Stimulated activated CD4-positive, alpha-beta T cell treated with anti-CD3 and anti-CD28 coated beads, Interleukin-2, amount 100 ng/mL, for 24 hours (primary cell): ENCODE data around the gene HIBADH.
"Not testable (repeated sequence)": the region's sequence is repeated elsewhere in the genome, so short reads cannot be mapped to it uniquely, and the experiment has no call there.

Experiments
- DNase-seq, 2 donors: peaks; one replicate each; pipeline ENCODE4 v3.0.0-alpha.2; 2020

HIBADH gene

DNA sequence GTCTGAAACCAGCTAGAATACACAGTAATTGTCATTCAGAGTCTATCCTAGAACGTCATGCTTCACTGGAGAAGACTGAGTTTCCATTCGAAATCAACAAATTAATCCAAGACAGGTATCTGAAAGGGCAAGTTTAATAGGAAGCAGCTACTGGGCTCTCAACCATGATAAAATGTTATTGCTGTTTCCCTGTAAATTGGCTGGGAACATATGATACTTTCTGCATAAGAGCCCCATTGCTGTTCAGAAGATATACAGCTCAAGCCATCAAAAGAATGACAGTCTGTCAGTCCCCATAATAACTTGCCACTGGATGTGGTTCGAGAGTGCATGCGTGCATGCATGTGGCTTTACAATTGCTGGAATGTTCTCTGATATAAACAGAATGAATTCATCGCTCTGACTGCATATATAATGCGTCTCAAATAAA, 129.0 kb downstream of the HIBADH start:
- no peak for DNase-seq

DNA sequence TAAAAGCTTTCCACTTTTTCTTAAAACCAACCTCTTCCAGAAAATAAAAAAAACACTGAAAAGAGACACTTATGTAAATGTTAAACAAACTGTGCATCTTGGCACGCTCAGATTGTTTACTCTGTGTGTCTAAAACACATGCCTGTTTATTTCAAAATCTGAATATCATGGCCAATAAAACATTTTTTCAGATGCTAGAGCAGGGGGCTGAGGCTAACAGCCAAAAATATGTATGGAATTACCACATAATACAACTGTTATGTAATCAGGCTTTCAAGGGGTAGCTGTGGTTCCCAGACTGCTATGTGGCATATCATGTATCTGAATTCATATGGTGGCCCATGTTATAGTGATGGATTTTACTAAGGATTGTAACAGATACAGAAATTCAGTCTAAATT, 130.4 kb downstream of the HIBADH start:
- no peak for DNase-seq

DNA sequence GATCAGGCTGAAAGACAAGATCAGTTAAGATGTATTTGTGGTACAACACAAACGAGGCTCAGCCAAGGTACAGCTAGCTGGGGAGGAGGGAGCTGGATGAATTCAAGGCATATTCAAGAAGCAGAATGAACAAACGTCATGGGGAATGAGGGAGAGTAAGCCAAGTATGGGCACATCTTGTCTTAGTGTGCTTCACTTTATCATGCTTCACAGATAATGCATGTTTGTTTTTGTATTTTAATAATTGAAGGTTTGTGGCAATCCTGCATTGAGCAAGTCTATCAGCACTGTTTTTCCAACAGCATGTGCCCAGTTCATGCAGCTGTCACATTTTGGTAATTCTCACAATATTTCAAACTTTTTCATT, 135.4 kb downstream of the HIBADH start:
- DNase-seq: no peak

DNA sequence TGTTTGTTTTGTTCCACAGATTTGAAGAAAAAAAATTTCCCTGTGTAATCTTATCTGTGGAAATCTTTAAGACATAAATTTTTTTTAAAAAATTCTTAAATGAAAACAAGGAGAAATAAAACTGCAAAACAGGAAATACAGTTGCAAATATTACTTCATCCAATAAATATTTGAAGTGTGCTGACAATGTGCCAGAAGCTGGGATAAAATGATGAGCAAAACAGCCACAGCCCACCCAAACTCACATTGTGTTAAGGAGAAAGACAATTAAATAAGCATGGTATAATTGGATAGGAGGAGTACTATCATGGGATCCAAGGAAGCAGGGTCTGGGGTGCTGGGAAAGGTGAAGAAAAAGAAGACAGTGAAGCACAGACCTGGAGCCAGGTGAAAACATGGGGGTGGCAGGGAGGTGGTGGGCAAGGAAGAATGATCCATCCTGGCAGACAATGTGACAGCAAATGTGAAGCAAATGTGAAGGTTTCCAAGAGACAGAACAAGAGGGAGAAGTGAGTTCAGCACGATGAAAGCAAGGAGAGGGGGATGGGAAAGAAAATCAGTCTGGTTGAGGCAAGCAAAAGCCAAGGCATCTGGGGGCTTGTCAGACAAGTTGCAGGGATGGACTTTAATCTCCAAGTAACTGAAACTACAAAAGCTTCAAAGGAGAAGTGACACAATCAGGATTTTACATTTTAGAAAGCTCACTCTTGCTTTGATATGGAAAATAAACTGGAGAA, 135.9 kb downstream of the HIBADH start:
- DNase-seq: no peak

DNA sequence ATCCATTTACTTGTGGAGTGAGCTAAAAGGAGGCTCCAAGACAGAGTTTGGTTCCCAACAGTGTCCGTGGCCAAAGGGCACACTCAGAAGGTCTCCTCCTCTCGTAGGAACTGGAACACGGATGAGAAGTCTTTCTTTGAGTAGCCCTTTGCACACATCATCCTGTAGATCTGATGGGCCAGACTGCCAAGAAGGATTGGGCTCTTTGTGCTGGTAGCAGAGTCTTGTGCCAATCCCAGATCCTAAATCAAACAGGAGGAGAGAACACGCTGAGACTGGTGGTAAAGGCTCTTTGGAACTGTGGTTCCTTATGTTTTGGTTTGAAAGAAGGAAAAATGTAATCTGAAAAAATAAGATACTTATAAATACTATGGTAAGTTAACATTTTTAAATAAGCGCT, 136.6 kb downstream of the HIBADH start:
- DNase-seq: no peak

DNA sequence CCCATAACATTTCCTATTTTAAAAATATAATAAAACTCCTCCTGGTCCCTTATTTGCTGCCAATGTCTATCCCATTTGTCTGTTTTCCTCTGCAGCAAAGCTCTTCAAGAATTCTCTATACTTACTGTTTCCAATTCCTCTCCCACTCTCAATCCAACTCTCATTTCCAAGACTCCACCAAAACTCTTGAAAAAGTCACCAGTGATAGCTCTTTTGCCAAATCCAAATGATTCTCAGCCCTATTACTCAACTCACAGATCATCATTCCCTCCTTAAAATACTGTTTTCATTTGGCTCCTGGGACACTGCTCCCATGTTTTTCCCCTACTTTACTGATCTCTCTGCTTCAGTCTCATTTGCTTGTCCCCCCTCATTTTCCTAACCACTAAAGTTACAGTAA, 139.4 kb downstream of the HIBADH start:
- DNase-seq: no peak

DNA sequence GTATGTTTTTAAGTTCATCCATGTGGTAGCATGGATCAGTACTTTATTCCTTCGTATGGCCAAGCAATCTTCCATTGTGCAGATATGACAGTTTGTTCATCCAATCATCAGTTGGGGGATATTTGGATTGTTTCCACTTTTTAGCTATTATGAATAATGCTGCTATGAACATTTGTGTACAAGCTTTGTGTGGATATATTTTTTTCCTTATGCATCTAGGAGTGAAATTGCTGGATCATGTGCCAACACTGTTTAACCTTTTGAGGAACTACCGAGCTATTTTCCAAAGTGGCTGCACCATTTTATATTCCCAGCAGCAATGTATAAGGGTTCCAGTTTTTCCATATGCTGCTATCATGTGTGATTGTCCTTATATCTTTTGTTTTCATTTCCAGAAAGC, 140.1 kb downstream of the HIBADH start:
- DNase-seq: no peak

DNA sequence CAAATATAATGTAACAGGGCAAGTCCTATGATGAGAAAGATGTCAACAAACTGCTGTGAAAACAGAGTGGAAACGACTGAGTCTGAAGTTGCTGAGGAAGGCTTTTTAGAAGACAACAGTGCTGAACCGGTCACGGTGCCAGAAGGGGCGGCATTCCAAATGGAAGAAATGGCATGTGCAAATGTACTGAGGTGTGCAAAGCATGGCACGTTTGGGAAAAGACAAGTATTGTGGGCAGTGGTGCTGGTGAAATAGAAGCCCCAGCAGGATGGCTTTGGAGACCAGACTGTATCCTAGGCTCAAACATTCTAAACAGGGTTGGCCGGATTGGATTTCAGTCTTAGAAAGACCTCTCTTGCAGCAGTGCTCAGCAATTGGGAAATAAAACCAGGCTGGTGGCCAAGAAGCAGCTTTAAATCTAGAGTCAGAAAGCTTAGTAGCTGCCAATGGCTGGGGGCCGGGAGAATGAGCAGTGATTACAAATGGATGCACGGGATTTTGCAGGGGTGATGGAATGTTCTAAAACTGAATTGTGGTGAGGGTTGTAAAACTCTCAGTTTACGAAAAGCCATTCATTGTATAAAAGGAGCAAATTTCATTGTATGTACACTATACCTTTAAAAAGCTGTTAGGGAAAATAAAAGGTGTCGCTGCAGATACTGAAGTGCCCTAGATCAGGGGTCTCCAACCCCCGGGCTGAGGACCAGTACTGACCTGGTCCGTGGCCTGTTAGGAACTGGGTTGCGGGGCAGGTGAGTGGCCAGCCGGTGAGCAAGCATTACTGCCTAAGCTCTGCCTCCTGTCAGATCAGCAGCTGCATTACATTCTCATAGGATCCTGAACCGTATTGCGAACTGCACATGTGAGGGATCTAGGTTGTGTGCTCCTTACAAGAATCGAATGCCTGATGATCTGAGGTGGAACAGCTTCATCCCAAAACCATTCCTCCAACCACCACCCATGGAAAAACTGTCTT, 141.6 kb downstream of the HIBADH start:
- DNase-seq: no peak

DNA sequence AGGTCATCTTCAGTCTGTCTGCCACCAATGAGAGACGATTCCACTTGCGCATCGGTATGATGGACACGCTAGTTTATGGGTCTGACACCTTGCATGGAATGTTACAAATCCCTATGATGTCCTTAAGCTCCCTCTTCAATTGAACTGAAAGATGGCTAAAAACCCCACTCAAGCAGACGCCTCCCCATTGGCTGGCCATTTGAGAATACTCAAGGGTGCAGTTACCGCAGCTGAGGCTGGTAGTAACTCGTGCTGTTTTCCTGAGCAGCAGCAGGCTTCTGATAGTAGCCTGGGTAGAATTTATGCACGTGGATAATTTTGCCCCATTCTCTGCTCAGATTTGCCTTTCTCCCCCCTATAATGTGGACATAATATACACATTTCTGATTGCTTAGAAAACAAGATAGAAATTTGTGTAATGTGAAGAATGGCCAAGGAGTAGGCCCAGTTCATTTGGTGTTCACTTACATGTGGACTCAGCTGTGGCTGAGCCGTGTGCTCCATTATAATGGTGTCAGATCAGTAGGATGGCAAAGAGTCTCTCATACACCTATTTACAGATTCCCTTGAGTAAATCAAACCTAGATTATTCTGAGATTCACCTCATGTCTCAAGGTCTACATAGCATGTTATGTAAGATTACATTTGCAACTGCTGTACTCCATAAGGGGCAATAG, 142.8 kb downstream of the HIBADH start:
- no peak for DNase-seq

DNA sequence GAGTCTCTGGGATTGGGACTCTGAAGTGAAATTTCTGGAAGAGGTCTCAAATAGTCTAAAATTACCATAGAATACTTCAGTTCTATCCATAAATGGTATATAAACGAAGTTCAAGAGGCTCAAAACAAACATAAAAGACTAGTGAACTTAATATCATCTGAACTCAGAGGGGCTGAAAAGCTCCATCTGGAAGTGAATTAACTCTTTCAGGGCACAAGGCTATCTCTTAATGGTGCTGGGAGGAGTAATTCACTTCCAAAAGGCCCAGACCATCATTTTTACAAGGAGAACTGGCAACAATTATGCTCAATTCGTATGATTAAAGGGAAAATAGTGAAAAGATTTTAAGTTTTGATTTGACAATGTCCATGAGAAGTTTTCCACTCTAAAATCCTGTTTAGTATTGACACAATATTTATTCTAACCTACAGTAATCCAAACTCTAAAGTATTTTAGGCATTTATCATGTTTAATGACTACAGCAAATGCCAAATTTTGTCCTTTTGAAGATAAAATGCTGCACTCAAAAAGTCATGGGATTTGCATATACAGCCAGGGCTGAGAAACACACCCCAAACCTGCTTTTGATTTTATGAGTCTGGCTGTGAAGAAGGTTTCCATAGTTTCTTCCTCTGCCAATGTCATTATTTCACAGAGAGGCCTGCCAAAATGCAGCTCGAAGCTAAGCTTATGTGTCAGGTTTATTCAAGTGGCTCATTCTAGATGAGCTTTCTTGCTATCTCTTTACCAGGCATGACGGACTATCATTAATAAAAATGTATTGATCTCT, 143.9 kb downstream of the HIBADH start:
- DNase-seq: no peak

DNA sequence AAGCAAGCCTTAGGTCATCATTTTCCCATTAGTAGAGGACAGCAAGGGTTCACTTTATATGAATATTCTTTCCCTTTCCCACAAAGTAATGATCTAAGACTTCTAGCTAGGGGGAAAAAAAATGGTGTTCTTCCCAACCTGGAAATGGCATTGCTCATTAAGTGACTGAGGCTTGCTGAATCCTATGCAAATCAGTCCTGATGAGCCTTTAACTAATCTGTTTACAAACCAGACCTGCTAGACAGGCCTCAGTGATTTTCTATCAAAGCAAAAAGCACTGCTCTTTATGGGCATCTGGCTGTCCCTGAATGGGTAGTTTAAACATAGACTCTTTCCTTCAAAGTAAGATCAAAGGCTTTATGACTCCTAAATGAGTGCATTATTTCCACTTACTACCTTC, 146.3 kb downstream of the HIBADH start:
- DNase-seq: no peak

DNA sequence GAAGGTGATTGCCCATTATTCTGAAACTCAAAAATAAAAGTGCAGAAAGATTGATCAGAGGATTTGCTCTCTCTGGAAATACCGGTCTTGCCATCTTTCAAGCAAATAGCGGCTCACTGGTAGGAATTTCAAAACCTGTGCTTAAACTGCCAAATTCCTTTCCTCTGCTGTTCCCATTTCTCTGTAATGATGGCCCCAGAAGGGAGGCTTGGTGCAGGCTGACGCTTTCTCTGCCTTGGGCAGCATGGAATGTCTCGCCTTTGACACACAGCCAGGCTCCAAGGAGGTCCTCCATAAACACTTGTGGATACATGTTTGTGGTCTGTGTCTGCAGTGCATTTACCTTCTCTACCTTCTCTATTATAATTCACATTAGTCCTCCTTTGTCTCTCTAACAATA, 146.8 kb downstream of the HIBADH start:
- DNase-seq: no peak

DNA sequence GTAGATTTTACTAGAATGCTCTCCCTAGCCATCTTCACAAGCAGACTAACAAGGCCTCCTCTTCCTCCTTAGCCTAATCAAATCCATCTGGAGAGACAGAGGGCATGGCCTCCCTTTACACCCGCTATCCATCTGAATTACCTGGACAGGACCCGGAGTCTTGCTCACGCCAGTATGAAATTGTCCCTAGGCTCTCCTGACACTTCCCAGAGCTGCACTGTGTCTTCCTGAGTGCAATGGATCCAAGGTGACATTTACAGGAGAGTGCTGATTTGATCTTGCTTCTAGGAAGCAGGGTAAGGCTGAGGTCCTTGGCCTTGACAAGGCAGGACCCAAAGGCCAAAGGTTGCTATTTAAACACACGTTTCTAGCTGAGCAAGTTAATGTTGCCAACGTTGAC, 147.8 kb downstream of the HIBADH start:
- no peak for DNase-seq

DNA sequence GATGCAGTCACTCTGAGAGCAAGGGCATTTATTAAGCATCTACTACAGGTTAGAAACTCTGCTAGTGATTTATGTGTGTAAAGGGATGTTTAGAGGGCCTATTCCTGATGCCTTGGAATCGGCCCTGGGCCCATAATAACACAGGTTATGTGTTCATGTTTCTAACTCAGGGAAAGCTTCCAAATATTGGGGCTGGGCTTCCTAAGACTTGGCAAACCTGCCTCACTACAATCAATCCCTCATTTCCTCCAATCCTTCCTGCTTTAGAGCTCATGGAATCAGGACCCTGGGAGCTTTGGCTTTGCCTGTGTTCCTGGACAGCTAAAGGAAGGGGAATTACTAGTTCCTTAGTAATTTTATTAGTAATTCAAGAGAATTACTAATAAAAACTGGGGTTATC, 148.8 kb downstream of the HIBADH start:
- DNase-seq: no peak

DNA sequence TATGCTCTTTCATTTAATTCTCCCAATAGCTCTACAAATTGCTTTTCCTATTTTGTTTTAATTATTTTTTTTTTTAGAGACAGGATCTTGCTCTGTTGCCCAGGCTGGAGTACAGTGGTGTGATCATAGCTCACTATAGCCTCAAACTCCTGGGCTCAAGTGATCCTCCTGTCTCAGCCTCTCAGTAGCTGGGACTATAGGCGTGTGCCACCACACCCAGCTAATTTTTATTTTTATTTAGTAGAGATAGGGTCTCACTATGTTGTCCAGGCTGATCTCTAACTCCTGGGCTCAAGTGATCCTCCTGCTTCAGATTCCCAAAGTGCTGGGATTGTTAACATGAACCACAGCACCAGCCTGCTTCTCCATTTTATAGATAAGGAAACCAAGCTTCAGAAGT, 151.3 kb downstream of the HIBADH start:
- DNase-seq: not testable (repeated sequence)

DNA sequence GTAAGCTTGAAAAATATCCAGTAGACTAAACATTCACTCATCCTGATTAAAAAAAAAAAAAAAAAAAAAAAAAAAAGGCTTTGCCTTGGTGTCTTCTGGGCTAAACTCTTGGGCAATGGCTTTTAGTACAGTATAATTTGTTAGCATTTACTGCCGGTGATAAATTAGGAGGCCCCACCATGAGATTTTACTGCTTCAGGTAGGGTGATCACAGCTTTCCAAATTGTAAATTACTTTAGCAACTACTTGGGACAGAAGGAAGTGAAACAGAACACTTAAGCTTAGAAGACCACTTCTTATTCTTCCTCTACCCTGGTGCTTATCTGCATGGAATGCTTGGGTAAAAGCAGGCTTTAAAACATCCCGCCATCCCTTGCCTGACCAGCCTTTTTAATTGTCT, 152.1 kb downstream of the HIBADH start:
- DNase-seq: no peak

DNA sequence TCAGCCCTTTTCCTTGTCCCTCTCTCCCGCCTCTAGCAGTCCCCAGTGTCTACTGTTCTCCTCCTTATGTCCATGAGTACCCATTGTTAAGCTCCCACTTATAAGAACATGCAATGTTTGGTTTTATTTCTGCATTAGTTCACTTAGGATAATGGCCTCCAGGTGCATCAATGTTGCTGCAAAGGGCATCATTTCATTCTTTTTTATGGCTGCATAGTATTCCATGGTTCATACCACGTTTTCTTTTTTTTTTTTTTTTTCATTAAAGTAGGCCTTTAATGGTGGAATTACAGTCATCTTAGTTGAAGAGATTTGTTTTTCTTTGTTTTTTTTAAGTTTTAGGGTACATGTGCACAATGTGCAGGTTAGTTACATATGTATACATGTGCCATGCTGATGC, 160.8 kb downstream of the HIBADH start:
- DNase-seq: not testable (repeated sequence)

DNA sequence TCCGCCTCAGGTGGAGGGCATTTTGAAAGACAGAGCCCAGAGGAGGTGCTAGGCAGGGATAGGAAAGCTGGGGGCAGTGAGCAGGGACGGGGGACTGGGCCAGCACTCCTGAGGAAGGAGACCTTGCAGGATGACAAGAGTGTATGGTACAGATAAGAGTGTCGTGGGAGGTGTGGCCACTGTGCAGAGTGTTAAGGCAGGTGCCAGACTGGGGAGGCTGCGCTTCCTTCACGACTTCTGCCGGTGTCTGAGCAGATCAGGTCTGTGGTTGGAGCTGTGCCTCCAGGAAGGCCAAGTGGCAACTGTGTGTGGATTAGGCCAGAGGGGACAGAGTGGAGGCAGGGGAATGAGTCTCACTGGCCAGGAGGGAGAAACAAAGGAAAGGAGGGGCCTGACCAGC, 161.7 kb downstream of the HIBADH start:
- DNase-seq: no peak

DNA sequence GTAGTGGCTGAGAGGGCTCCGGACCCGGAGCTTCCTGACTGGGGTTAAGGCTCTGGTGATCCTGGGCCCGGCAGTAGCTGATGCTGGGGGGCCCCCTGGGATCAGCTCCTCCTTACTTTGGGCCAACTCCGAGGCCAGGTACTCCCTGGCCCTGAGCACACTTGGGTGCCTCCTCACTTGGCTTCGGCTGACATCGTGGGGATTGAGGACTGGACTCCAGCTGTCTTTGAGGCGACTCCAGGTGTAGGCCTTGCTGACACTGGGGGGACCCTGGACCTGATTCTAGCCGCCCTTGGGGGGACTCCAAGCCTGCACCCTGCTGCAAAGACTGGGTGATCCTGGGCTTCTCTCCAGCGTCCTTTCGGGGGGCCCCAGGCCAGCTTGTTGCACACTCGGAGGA, 170.5 kb downstream of the HIBADH start:
- no peak for DNase-seq

DNA sequence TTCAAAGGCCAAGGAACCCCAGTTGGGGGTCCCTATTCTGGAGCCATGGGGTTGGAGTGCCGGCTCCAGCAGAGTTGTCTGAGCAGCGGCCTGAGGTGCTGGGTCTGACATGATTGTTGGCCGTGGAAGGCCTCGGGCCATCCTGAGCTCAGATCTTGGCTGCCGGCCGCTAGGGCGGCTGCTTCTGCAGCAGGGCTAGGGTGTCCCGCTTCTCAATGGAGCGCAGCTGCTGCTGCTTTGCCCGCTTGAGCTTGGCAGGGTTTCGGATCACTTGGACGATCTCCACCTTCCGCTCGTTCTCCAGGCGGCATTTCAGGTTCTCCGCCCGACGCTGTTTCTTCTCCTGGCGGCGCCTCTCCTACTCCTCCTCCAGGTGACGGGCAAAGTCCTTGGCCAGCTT, 171.1 kb downstream of the HIBADH start:
- DNase-seq: no peak

DNA sequence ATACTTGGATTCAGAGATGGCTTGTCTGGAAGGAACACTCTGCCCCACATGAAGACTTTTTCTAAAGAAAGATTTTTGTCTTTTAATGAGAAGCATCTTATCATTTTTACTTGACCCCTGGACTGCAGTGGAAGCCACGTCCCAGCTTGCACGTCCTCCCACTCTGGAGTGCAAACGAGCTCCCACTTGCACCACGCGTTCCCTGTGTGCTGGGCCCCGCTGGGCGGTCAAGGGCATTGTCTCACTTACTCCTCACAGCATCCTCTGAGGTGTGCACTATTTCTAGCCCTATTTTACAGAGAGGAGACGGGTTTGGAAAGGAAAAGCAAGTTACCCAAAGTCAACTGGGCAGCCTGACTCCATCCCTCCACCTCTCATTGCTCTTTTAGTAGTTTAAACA, 175.2 kb downstream of the HIBADH start:
- no peak for DNase-seq

DNA sequence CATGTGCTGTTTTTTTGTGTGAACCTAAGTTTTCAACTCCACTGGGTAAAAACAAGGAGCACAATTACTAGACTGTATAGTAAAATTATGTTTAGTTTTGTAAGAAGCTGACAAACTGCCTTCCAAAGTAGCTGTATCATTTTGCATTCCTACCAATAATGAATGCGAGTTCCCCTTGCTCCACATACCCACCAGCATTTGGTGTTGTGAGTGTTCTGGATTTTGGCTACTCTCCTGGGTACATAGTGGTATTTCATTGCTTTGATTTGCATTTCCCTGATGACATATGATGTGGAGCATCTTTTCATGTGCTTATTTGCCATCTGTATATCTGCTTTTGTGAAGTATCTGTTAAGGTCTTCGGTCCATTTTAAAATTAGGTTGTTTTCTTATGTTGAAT, 178.2 kb downstream of the HIBADH start:
- DNase-seq: no peak

DNA sequence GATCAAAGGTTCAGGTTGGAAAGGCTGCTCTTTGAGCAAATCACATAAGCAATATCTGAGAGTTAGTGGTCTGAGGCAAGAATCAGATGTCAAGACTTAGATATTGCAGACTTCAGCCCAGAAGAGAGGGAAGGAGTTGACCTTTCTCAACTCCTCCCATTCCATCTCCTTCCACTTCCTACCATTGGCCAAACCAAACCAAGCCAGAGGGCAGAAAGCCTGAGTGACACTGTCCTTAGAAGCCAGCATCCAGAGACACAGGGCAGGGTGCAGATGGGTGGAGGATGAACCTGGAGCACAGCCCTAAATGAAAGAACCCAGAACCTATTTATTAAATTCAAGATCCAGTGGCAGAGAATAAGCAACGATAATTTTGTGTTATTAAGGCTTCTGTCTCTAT, 180.5 kb downstream of the HIBADH start:
- no peak for DNase-seq
